Neural crest cell (in vitro differentiated cells): ENCODE measurements around the gene DHRS7B. TPM values are rescaled to one million over a fixed set of nuclear protein-coding genes. Genes with fewer than 3 reads are reported as not detected.

Experiments used
- DNase-seq: peaks from one replicate; pipeline ENCODE4 v3.0.0; 2021; ENCODE audit warnings: low read depth, mixed read lengths, low spot score
- H3K27ac Mint-ChIP-seq: one replicate; pipeline ENCODE4 v1.8.0; 2021; ENCODE audit warnings: mild to moderate bottlenecking, mixed read lengths; ENCODE audit not compliant: unreplicated experiment
- H3K27me3 Mint-ChIP-seq: 2 replicates; pipeline ENCODE4 v1.8.0; 2021; ENCODE audit warnings: low read depth, mild to moderate bottlenecking, mixed read lengths
- H3K36me3 Mint-ChIP-seq: 2 replicates; pipeline ENCODE4 v1.8.0; 2021; ENCODE audit warnings: low read depth, mild to moderate bottlenecking, mixed read lengths
- H3K4me1 Mint-ChIP-seq: 2 replicates; pipeline ENCODE4 v1.8.0; 2021; ENCODE audit warnings: mixed read lengths
- H3K4me3 Mint-ChIP-seq: one replicate; pipeline ENCODE4 v1.8.0; 2021; ENCODE audit warnings: mild to moderate bottlenecking, mixed read lengths
- H3K9me3 Mint-ChIP-seq: 2 replicates; pipeline ENCODE4 v1.8.0; 2021; ENCODE audit warnings: mixed read lengths
- total RNA-seq: library from RNA; stranded (reverse); gene quantifications from 2 replicates; pipeline ENCODE4 v1.2.1, GENCODE V29; 2021
- TF ChIP-seq, protein P1 (sequence below): fragments of 200-600 bp; sonication (generic); conservative IDR thresholded peaks from 2 replicates; pipeline ENCODE4 v1.5.0; 2021; ENCODE audit warnings: antibody characterized with exemption, mild to moderate bottlenecking

Gene DHRS7B
- total RNA-seq, 1 donor from 2014 or later = 14.8 TPM

DNA sequence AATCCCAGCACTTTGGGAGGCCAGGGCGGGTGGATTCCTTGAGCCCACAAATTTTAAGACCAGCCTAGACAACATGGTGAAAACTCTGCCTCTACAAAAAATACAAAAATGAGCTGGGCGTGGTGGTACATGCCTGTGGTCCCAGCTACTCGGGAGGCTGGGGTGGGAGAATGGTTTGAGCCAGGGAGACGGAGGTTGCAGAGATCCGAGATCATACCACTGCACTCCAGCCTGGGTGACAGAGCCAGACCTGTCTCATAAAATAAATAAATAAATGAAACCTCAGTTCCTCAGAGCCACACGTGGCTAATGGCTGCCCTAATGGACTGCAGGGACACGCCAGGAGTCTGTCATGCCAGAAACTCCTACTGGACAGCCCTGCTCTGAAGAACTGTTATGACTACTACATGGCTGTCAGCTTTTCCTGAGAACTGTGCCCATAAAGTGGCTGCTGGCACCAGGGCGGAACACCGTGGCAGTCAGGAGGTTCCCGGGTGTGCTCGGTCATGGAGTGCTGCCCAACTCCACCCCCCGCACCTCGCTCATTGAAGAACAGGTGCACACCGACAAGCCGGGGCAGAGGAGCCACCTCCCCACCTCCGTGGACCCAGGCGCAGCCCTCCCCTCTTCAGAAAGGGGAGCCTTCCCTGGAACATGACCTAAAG lies 82.9 kb downstream of the DHRS7B start:
- DNase-seq = no peak
- no peak overlapping the region for H3K27ac Mint-ChIP-seq
- TF ChIP-seq, protein P1, sequence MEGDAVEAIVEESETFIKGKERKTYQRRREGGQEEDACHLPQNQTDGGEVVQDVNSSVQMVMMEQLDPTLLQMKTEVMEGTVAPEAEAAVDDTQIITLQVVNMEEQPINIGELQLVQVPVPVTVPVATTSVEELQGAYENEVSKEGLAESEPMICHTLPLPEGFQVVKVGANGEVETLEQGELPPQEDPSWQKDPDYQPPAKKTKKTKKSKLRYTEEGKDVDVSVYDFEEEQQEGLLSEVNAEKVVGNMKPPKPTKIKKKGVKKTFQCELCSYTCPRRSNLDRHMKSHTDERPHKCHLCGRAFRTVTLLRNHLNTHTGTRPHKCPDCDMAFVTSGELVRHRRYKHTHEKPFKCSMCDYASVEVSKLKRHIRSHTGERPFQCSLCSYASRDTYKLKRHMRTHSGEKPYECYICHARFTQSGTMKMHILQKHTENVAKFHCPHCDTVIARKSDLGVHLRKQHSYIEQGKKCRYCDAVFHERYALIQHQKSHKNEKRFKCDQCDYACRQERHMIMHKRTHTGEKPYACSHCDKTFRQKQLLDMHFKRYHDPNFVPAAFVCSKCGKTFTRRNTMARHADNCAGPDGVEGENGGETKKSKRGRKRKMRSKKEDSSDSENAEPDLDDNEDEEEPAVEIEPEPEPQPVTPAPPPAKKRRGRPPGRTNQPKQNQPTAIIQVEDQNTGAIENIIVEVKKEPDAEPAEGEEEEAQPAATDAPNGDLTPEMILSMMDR = no peak
- peaks cover 45% of the 10 kb centered on the region for H3K4me1 Mint-ChIP-seq
- H3K27me3 Mint-ChIP-seq = no peaks in the 10 kb centered on the region
- H3K4me3 Mint-ChIP-seq = peak overlapping the region; percentile 72
- no peaks in the 10 kb centered on the region for H3K36me3 Mint-ChIP-seq
- H3K9me3 Mint-ChIP-seq = no peaks in the 10 kb centered on the region

DNA sequence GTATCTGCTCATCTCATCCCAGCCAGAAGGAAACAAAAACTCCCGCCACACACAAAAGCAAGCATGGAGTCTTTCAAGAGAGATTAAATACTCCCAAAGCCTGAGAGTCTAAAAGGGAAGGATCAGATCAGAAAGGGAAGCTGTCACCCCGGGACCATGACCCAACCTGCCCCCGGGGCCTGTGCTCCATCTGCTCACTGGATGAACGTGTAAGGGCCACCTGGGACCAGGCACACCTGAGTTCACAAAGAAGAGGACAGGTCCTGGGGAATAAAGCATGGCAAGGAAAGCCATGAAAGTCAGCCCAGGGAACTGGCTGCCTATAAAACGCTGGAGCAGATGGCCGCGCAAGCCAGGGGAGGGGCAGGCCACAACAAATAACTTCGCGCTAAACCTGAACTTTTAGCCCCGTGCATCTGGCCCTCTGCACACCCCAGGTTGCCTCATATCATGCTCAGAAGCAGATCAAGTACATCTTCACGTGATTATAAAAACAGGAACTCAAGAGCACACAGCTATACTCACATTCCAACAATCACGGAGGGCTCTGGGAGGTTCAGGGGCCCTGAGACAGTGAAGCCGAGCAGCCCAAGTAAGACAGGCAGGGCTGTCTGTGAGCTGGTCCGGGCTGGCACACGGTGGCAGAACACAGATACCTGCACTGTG lies 83.8 kb downstream of the DHRS7B start:
- H3K27ac Mint-ChIP-seq = no peak overlapping the region
- no peaks in the 10 kb centered on the region for H3K36me3 Mint-ChIP-seq
- peak overlapping the region; percentile 72 for H3K4me3 Mint-ChIP-seq
- DNase-seq = no peak
- H3K27me3 Mint-ChIP-seq = no peaks in the 10 kb centered on the region
- no peaks in the 10 kb centered on the region for H3K9me3 Mint-ChIP-seq
- TF ChIP-seq, protein P1 = no peak
- peaks cover 45% of the 10 kb centered on the region for H3K4me1 Mint-ChIP-seq

DNA sequence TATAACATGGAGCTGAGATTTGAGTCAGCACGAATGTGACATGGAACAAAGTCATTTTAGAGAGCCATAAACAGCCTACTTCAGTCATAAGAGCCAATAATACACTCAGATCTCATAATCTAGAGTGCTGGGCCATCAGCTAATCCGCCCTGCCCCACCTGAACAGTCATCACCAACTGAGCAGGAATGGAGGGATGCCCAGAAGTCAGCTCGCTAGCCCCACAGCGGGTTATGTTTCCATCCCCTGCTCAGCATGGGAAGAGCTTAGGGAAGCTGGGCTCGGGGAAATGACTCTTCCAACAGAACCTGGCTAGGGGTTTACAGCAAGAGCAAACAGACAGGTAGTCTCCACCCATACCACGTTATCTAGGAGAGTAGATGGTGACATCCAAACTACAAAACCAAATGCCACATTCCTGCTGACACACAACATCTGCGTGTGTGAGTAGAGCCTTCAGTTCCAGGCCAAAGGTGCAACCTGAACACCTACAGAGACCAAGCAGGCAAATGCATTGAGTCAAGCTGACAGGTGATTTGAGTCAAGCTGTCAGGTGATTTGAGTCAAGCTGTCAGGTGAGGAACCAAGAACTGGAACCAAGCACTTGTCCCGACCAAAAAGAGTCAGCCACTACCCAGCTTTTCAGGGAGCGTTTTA lies 85.2 kb downstream of the DHRS7B start:
- Mint-ChIP-seq H3K27ac (no peak overlapping the region), H3K4me1 (peaks cover 48% of the 10 kb centered on the region), H3K36me3 (no peaks in the 10 kb centered on the region), H3K9me3 (no peaks in the 10 kb centered on the region), H3K27me3 (no peaks in the 10 kb centered on the region), H3K4me3 (peak overlapping the region; percentile 91)
- DNase-seq = no peak
- TF ChIP-seq, protein P1 = no peak

DNA sequence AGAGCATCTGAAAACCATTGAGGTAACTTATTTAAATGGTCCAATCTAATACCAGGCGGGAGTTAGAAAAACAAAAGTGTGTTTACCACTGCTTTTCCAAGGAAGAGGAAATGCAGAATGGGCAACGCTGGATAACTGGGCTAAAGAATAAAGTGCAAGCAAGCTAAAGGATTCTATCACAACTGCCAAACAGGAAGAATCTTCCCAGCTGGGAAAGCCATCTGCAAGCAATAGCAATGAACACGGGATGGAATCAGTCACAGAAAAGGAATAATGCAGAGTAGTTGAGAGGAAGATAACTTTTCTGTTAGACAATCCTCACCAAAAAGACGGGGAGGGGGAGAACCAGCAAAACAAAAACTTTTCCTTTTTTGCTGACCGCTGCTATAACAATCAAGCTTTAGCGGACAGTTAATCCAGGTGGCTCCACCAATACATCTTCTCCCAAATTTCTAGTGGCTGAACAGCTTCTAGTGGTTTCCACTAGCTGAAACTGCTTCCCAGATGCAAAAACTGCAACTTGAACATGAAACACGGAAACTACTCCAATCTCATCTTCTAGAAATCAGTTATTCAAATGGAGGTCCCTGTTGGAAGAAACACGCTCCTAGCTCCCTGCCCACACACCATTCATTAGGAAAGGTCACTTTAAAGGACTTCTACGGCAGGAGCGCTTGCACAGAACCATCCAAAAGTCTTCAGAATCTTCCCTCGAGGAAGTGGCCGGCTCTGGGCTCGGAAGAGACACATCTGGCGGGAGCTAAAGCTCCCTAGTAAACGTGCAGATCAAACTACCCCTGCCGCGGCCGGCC lies 86.3 kb downstream of the DHRS7B start:
- H3K27ac Mint-ChIP-seq = peak overlapping the region; percentile 81
- H3K4me3 Mint-ChIP-seq = peak overlapping the region; percentile 91
- peaks cover 48% of the 10 kb centered on the region for H3K4me1 Mint-ChIP-seq
- TF ChIP-seq, protein P1 = no peak
- no peak for DNase-seq
- no peaks in the 10 kb centered on the region for H3K36me3 Mint-ChIP-seq
- H3K9me3 Mint-ChIP-seq = no peaks in the 10 kb centered on the region
- H3K27me3 Mint-ChIP-seq = no peaks in the 10 kb centered on the region

DNA sequence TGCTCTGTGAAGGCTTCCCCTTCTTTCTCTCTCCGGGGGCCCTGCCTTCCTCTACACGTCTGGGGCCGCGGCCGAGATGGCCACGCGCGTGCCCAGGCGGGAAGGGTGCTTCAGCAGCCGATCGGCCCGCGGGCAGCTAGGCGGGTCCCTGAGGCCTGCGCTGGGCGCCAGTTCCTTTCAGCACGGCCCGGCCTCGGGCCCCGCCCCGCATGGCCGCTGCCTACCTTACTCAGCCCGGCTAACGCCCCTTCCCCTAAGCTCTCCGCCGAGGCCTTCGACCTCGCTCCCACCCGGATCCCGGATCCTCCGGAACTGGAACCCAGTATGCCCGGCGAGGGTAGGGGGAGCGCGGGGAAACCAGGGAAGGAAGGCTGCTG lies 86.9 kb downstream of the DHRS7B start:
- H3K27me3 Mint-ChIP-seq = no peaks in the 10 kb centered on the region
- DNase-seq = no peak
- H3K4me1 Mint-ChIP-seq = peaks cover 48% of the 10 kb centered on the region
- H3K36me3 Mint-ChIP-seq = no peaks in the 10 kb centered on the region
- TF ChIP-seq, protein P1 = no peak
- H3K4me3 Mint-ChIP-seq = peak overlapping the region; percentile 91
- H3K27ac Mint-ChIP-seq = peak overlapping the region; percentile 98
- no peaks in the 10 kb centered on the region for H3K9me3 Mint-ChIP-seq
